H1 (cell line): ENCODE data around the gene CDX2. TPM values are rescaled to one million over a fixed set of nuclear protein-coding genes. Genes with fewer than 3 reads are reported as not detected.
"Not testable (repeated sequence)": the region's sequence is repeated elsewhere in the genome, so short reads cannot be mapped to it uniquely, and the experiment has no call there.

Source experiments
- CTCF ChIA-PET: fragments of 300-600 bp; sonication (Branson Sonifier 250); formaldehyde crosslinking; loops from one replicate; lab custom pipeline; 2021; ENCODE audit not compliant: partially characterized antibody; lab: Charles Lee
- POLR2A ChIA-PET: fragments of 300-600 bp; sonication (Branson Sonifier 250); formaldehyde crosslinking; loops from one replicate; lab custom pipeline; 2021; ENCODE audit warnings: inconsistent platforms; ENCODE audit not compliant: partially characterized antibody; lab: Charles Lee
- DNase-seq, 2 experiments: peaks; one replicate each; pipeline versions ENCODE4 v3.0.0 to v3.0.0-alpha.2; 2010 to 2022; ENCODE audit warnings: low spot score in 2 of 2, low read depth in 1 of 2, mixed read lengths in 1 of 2
- FAIRE-seq: peaks from 2 replicates; lab custom pipeline; 2011; peaks lifted over from hg19 to GRCh38; lab: Jason Lieb, UNC
- H2AFZ ChIP-seq: 2 replicates; pipeline ENCODE4 v1.8.1; 2012; ENCODE audit warnings: low read length, inconsistent platforms
- H2AK5ac ChIP-seq: 2 replicates; pipeline ENCODE4 v1.6.1; 2013; ENCODE audit warnings: low read depth, low read length
- H2BK120ac ChIP-seq: replicated peaks from 2 replicates; pipeline ENCODE3; 2013; ENCODE audit warnings: low read depth, low read length, inconsistent platforms
- H2BK12ac ChIP-seq: 2 replicates; pipeline ENCODE4 v1.6.1; 2013; ENCODE audit warnings: low read depth, low read length
- H2BK15ac ChIP-seq: 2 replicates; pipeline ENCODE4 v1.6.1; 2013; ENCODE audit warnings: low read length
- H2BK20ac ChIP-seq: 2 replicates; pipeline ENCODE4 v1.6.1; 2013; ENCODE audit warnings: low read length
- H2BK5ac ChIP-seq: 2 replicates; pipeline ENCODE4 v1.6.1; 2013; ENCODE audit warnings: low read depth, low read length
- H3K14ac ChIP-seq: 2 replicates; pipeline ENCODE4 v1.6.1; 2013; ENCODE audit warnings: inconsistent platforms; ENCODE audit not compliant: insufficient read length
- H3K18ac ChIP-seq: 2 replicates; pipeline ENCODE4 v1.6.1; 2013; ENCODE audit warnings: low read length; ENCODE audit errors: extremely low read depth
- H3K23ac ChIP-seq: 2 replicates; pipeline ENCODE4 v1.6.1; 2013; ENCODE audit warnings: inconsistent platforms; ENCODE audit not compliant: insufficient read length
- H3K23me2 ChIP-seq: 2 replicates; pipeline ENCODE4 v1.6.1; 2013; ENCODE audit warnings: low read depth, low read length
- H3K27ac ChIP-seq: 2 replicates; pipeline ENCODE4 v1.6.1; 2011; ENCODE audit warnings: low read depth, low read length, inconsistent platforms
- H3K27me3 ChIP-seq, 4 experiments: replicated peaks in 1 of 4; 1 replicate in 1 of 4; 2 replicates in 3 of 4; pipeline versions ENCODE4 v1.6.1 to v1.8.1; 2011 to 2013; ENCODE audit warnings: low read length in 3 of 4, mild to moderate bottlenecking in 3 of 4, inconsistent platforms in 2 of 4, mixed read lengths in 2 of 4, moderate library complexity in 1 of 4; ENCODE audit not compliant: control insufficient read depth in 3 of 4, insufficient read depth in 3 of 4; ENCODE audit errors: extremely low read depth in 1 of 4
- H3K36me3 ChIP-seq, 4 experiments: 2 replicates each; pipeline versions ENCODE4 v1.6.1 to v1.8.1; 2011 to 2013; ENCODE audit warnings: mild to moderate bottlenecking in 4 of 4, low read length in 3 of 4, moderate library complexity in 2 of 4, control low read depth in 1 of 4, inconsistent platforms in 1 of 4; ENCODE audit not compliant: insufficient read depth in 4 of 4, control insufficient read depth in 2 of 4
- H3K4ac ChIP-seq: replicated peaks from 2 replicates; pipeline ENCODE3; 2013; ENCODE audit warnings: low read length, low read depth, mixed read lengths, inconsistent platforms; ENCODE audit not compliant: insufficient read length
- H3K4me1 ChIP-seq, 4 experiments: replicated peaks in 1 of 4; 1 replicate in 1 of 4; 2 replicates in 3 of 4; pipeline versions ENCODE4 v1.6.1 to v1.8.1; 2011 to 2013; ENCODE audit warnings: low read length in 3 of 4, inconsistent platforms in 2 of 4, mixed read lengths in 1 of 4; ENCODE audit not compliant: insufficient read depth in 4 of 4, control insufficient read depth in 3 of 4
- H3K4me2 ChIP-seq, 2 experiments: 2 replicates each; pipeline versions ENCODE4 v1.6.1 to v1.8.1; 2011 to 2013; ENCODE audit warnings: low read depth in 2 of 2, low read length in 2 of 2, control low read depth in 1 of 2, inconsistent platforms in 1 of 2, mild to moderate bottlenecking in 1 of 2; ENCODE audit not compliant: insufficient read depth in 1 of 2
- H3K4me3 ChIP-seq, 4 experiments: fragments of 200-600, 300-600 bp in 1 of 4; sonication (generic), shearing (Covaris generic), sonication (Bioruptor Twin) in 1 of 4; 2 replicates each; pipeline versions ENCODE4 v1.5.1 to v1.8.1; 2011 to 2016; ENCODE audit warnings: low read length in 4 of 4, low read depth in 3 of 4, control low read depth in 2 of 4, inconsistent platforms in 2 of 4, mild to moderate bottlenecking in 2 of 4, mixed read lengths in 1 of 4, moderate library complexity in 1 of 4; ENCODE audit not compliant: insufficient read depth in 2 of 4; ENCODE audit errors: extremely low read depth in 1 of 4
- H3K56ac ChIP-seq: replicated peaks from 2 replicates; pipeline ENCODE3; 2013; ENCODE audit warnings: low read depth, mild to moderate bottlenecking, mixed read lengths, low read length, inconsistent platforms; ENCODE audit not compliant: insufficient read length
- H3K79me1 ChIP-seq: 2 replicates; pipeline ENCODE4 v1.6.1; 2013; ENCODE audit warnings: low read depth, low read length, control low read depth
- H3K79me2 ChIP-seq, 2 experiments: 2 replicates each; pipeline versions ENCODE4 v1.6.1 to v1.8.1; 2012 to 2013; ENCODE audit warnings: low read length in 2 of 2, mild to moderate bottlenecking in 2 of 2, inconsistent platforms in 1 of 2; ENCODE audit not compliant: insufficient read depth in 2 of 2, control insufficient read depth in 1 of 2
- H3K9ac ChIP-seq, 4 experiments: replicated peaks in 1 of 4; 1 replicate in 1 of 4; 2 replicates in 3 of 4; pipeline versions ENCODE4 v1.6.1 to v1.8.1; 2011 to 2013; ENCODE audit warnings: low read depth in 3 of 4, low read length in 3 of 4, control low read depth in 2 of 4, mild to moderate bottlenecking in 2 of 4, moderate library complexity in 2 of 4, inconsistent platforms in 1 of 4; ENCODE audit errors: extremely low read depth in 1 of 4
- H3K9me3 ChIP-seq, 2 experiments: 2 replicates each; pipeline versions ENCODE4 v1.6.1 to v1.8.1; 2012 to 2013; ENCODE audit warnings: mild to moderate bottlenecking in 2 of 2, moderate library complexity in 2 of 2, control low read depth in 1 of 2, inconsistent platforms in 1 of 2, low read depth in 1 of 2, low read length in 1 of 2, mixed read lengths in 1 of 2; ENCODE audit not compliant: insufficient read depth in 2 of 2
- H4K20me1 ChIP-seq, 2 experiments: replicated peaks in 1 of 2; 2 replicates each; pipeline versions ENCODE3 to v1.8.1; 2011 to 2013; ENCODE audit warnings: inconsistent platforms in 2 of 2, low read length in 2 of 2, mild to moderate bottlenecking in 1 of 2; ENCODE audit not compliant: insufficient read depth in 2 of 2, control insufficient read depth in 1 of 2
- H4K5ac ChIP-seq: 2 replicates; pipeline ENCODE4 v1.6.1; 2013; ENCODE audit warnings: low read length, low read depth, mixed read lengths, inconsistent platforms; ENCODE audit not compliant: insufficient read length
- H4K8ac ChIP-seq: 2 replicates; pipeline ENCODE4 v1.8.0; 2013; ENCODE audit warnings: mild to moderate bottlenecking, moderate library complexity, low read length, inconsistent platforms; ENCODE audit not compliant: insufficient read depth; ENCODE audit errors: extremely low read depth
- H4K91ac ChIP-seq: replicated peaks from 2 replicates; pipeline ENCODE3; 2013; ENCODE audit warnings: low read length, mixed read lengths, inconsistent platforms; ENCODE audit not compliant: insufficient read length
- RNF2 ChIP-seq: fragments of 200-900, 300-1000 bp; sonication (generic); IDR thresholded peaks from 2 replicates; pipeline ENCODE4 v1.7.1; 2016; ENCODE audit warnings: borderline replicate concordance, low read depth, mild to moderate bottlenecking, antibody characterized with exemption, low read length; ENCODE audit not compliant: poor library complexity, severe bottlenecking; ENCODE audit errors: missing control alignments
- WGBS, 2 experiments: shearing (Covaris generic) in 1 of 2; methylation state at CpG; one replicate each; pipeline versions ENCODE4 v1.1.6 to v1.1.7; 2013 to 2015; ENCODE audit warnings: low lambda C conversion rate in 2 of 2, mixed read lengths in 2 of 2, inconsistent platforms in 1 of 2, low coverage in 1 of 2, missing lambda C conversion rate in 1 of 2; ENCODE audit not compliant: insufficient replicate concordance in 2 of 2, insufficient coverage in 1 of 2, insufficient read length in 1 of 2; ENCODE audit errors: extremely low coverage in 1 of 2, missing lambda C conversion rate in 1 of 2; 5-methylcytosine and 5-hydroxymethylcytosine counted together
- polyA plus RNA-seq, 7 experiments: library from polyadenylated mRNA; depleted of rRNA in 3 of 7; stranded (reverse) in 5 of 7; unstranded in 2 of 7; fragments of >200 nt in 5 of 7; fragments of 200-250 nt in 2 of 7; gene quantifications; 1 replicate in 5 of 7; 2 replicates in 1 of 7; 4 replicates in 1 of 7; pipeline versions ENCODE4 v1.2.1 to v1.2.3, GENCODE V29; 2011 to 2013; ENCODE audit warnings: missing spikeins in 2 of 7, mixed read lengths in 2 of 7
- total RNA-seq: library from RNA; stranded (reverse); fragmentation: NEBNext Ultra II Directional; extraction: Animal tissue kit (Norgen Biotek cat#: 25700); gene quantifications from 2 replicates; pipeline ENCODE4 v1.2.1, GENCODE V29; 2021

Gene CDX2
- total and polyA plus RNA-seq, 2 of the 8 experiments (the other 6 are each of a cell fraction or from before 2014, with no cell fraction given) = 0.09 TPM; not detected in 1

DNA sequence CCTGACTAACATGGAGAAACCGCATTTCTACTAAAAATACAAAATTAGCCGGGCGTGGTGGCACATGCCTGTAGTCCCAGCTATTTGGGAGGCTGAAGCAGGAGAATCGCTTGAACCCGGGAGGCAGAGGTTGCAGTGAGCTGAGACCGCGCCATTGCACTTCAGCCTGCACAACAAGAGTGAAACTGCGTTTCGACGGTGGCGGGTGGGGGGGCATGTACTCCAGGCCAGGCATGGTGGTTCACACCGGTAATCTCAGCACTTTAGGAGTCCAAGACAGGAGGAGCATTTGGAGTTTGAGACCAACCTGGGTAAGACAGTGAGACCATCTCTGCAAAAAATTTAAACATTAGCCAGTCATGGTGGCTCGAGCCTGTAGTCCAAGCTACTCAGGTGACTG, 4.9 kb downstream of the CDX2 start:
- not testable (repeated sequence) for H2BK20ac ChIP-seq, H2AFZ ChIP-seq, H3K23ac ChIP-seq, H4K91ac ChIP-seq, FAIRE-seq, H3K56ac ChIP-seq, H3K4me2 ChIP-seq, H3K9me3 ChIP-seq, H2AK5ac ChIP-seq, H3K14ac ChIP-seq, H3K27ac ChIP-seq, DNase-seq, H2BK15ac ChIP-seq, H3K23me2 ChIP-seq, H2BK120ac ChIP-seq, H3K9ac ChIP-seq, H3K18ac ChIP-seq, H3K4ac ChIP-seq, H4K8ac ChIP-seq, H3K79me1 ChIP-seq, H4K5ac ChIP-seq, H3K4me3 ChIP-seq, H3K36me3 ChIP-seq, H2BK5ac ChIP-seq, H3K79me2 ChIP-seq
- Histone ChIP-seq H2BK12ac (0 out of 2 replicates have a peak overlapping the region, but pooled peaks have one; percentile 52), H3K27me3 (peaks cover 92 to 100% (median 98%) of the 10 kb centered on the region in 4 experiments), H4K20me1 (peaks cover 21 to 39% of the 10 kb centered on the region in 2 experiments), H3K4me1 (peaks cover 10 to 47% (median 29%) of the 10 kb centered on the region in 4 experiments; a peak in 6 of 7 replicates)
- POLR2A ChIA-PET = interaction anchor here (5.6 kb wide), 1 partner anchor 14 kb away, joined by 31 read pairs; no protein-coding TSS in a partner anchor
- 46% methylated on average over 13 of the region's 13 CpGs; no CpG with 5 or more reads in 1 of the 2 experiments for WGBS, 2 experiments
- TF ChIP-seq RNF2 = peak; percentile 80
- CTCF ChIA-PET = interaction anchor here (0.5 to 19.7 kb wide), 8 partner anchors 9 to 589 kb away, joined by 3 to 283 read pairs (median 6); partner anchors contain the start of genes CDX2 and URAD
